GM10266 (cell line): ENCODE data around the gene TM4SF4.
A peak's percentile ranks its signal among the peaks of the same experiment; 100 is the strongest.

ENCODE experiments used
- DNase-seq: peaks from one replicate; pipeline ENCODE4 v3.0.0; 2012; ENCODE audit errors: extremely low spot score
- CTCF ChIP-seq: IDR thresholded peaks from 2 replicates; pipeline ENCODE4 v1.5.1; 2012; ENCODE audit warnings: mild to moderate bottlenecking, low read depth; ENCODE audit not compliant: control insufficient read depth, insufficient read depth; ENCODE audit errors: missing control alignments

TM4SF4 gene

GRCh38 chr3:149464542-149465328 lies 9.8 kb upstream of the TM4SF4 start:
- DNase-seq: no peak

GRCh38 chr3:149465351-149465883 lies 9.1 kb upstream of the TM4SF4 start:
- DNase-seq: no peak
- no peak for TF ChIP-seq CTCF

More at GRCh38 chr3:149464542-149465328, 9.8 kb upstream of the TM4SF4 start:
- no peak for TF ChIP-seq CTCF

- DNase-seq: no peak
- no peak for TF ChIP-seq CTCF
These were observed 8.3 kb upstream of the TM4SF4 start for GRCh38 chr3:149466192-149466591.

GRCh38 chr3:149468504-149469212 lies 5.8 kb upstream of the TM4SF4 start:
- DNase-seq: peak; percentile 32
- no peak for TF ChIP-seq CTCF

- no peak for DNase-seq
- TF ChIP-seq CTCF: no peak
These were observed 4.1 kb upstream of the TM4SF4 start for GRCh38 chr3:149470381-149470780.

- no peak for TF ChIP-seq CTCF
- DNase-seq: no peak
These were observed 2.3 kb upstream of the TM4SF4 start for GRCh38 chr3:149472030-149472797.
